Loucy (cell line): ENCODE data around the gene LAMP1.

Experiments
- CTCF ChIP-seq: fragments of 200-600 bp; sonication (generic); conservative IDR thresholded peaks from 2 replicates; pipeline ENCODE4 v1.5.1; 2014; ENCODE audit warnings: mild to moderate bottlenecking, antibody characterized with exemption, low read length
- EZH2phosphoT487 ChIP-seq: fragments of 200-600 bp; IDR thresholded peaks from 2 replicates; pipeline ENCODE4 v1.6.1; 2018; ENCODE audit warnings: antibody characterized with exemption, mild to moderate bottlenecking, moderate library complexity, borderline replicate concordance

- TF ChIP-seq CTCF (no peak), EZH2phosphoT487 (no peak)
Observed at GRCh38 chr13:113348591-113348990, 51.6 kb downstream of the LAMP1 start.
